ENCODE data around the gene MOCS3. TPM values are rescaled to one million over a fixed set of nuclear protein-coding genes. Genes with fewer than 3 reads are reported as not detected.

Gene MOCS3
- total and polyA plus RNA-seq, 2 donors (not counting 1 experiment from before 2014, with no cell fraction given): 0.91 to 7.6 TPM

DNA sequence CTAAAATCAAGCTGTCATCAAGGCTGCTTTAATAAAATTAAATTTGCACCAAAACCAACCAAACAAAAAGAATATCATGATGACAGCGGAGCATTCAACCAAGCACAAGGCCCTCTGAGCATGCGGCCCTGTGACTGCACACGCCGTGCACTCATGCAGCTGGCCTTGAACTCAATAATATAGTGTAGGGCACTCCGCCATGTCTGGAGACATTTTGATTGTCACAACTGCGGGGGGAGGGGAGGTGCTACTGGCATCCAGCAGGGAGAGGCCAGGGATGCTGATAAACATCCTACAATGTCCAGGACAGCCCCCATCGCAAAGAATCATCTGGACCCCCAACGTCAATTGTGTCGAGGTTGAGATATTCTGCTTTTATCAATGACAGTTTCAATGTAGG lies 9.7 kb downstream of the MOCS3 start:
- H3K9ac ChIP-seq (ENCODE audit: low read length): no peak overlapping the region
- H3K9me3 Mint-ChIP-seq (ENCODE audit: insufficient read depth): no peaks in the 10 kb centered on the region
- peaks cover 3% of the 10 kb centered on the region for H4K20me1 ChIP-seq (ENCODE audit: control insufficient read depth, insufficient read depth, low read length, poor library complexity, severe bottlenecking)
- H3K4me1 Mint-ChIP-seq: no peaks in the 10 kb centered on the region
- no peak for ATAC-seq (ENCODE audit: low read depth)
- no peak overlapping the region for H3K4me3 Mint-ChIP-seq
- no peaks in the 10 kb centered on the region for H3K36me3 ChIP-seq (replicated peaks in 1 of 2; ENCODE audit: control extremely low read depth in 1 of 2, control insufficient read depth in 1 of 2, extremely low read depth in 1 of 2, insufficient read depth in 2 of 2, low read length in 1 of 2)
- 91% methylated on average over 7 of the region's 9 CpGs for WGBS (ENCODE audit: insufficient coverage)
- ChIA-PET CTCF (interaction anchor here (1.3 kb wide), 1 partner anchor 217 kb away, joined by 3 read pairs; no protein-coding TSS in a partner anchor), POLR2A (interaction anchor here (0.7 kb wide), 1 partner anchor 432 kb away, joined by 3 read pairs; no protein-coding TSS in a partner anchor)
- no peak overlapping the region for H2AFZ ChIP-seq (ENCODE audit: insufficient read depth, low read depth, low read length, poor library complexity, severe bottlenecking)
- peaks cover 0 to 8% (median 2%) of the 10 kb centered on the region in 4 experiments for H3K27me3 ChIP-seq (replicated peaks in 1 of 4; ENCODE audit: control extremely low read depth in 1 of 4, control insufficient read depth in 3 of 4, insufficient read depth in 4 of 4, low read length in 3 of 4)
- H3K27ac ChIP-seq (ENCODE audit: low read length in 2 of 2): no peak overlapping the region
- DNase-seq: no peak
- intact Hi-C loops (cut with micrococcal nuclease): no loop called here
- TF ChIP-seq, protein P1, sequence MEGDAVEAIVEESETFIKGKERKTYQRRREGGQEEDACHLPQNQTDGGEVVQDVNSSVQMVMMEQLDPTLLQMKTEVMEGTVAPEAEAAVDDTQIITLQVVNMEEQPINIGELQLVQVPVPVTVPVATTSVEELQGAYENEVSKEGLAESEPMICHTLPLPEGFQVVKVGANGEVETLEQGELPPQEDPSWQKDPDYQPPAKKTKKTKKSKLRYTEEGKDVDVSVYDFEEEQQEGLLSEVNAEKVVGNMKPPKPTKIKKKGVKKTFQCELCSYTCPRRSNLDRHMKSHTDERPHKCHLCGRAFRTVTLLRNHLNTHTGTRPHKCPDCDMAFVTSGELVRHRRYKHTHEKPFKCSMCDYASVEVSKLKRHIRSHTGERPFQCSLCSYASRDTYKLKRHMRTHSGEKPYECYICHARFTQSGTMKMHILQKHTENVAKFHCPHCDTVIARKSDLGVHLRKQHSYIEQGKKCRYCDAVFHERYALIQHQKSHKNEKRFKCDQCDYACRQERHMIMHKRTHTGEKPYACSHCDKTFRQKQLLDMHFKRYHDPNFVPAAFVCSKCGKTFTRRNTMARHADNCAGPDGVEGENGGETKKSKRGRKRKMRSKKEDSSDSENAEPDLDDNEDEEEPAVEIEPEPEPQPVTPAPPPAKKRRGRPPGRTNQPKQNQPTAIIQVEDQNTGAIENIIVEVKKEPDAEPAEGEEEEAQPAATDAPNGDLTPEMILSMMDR (IDR thresholded peaks at IDR 0.05): no peak
- TF ChIP-seq EZH2 (IDR thresholded peaks at IDR 0.05; ENCODE audit: borderline replicate concordance, insufficient read depth, low read depth, low read length, poor library complexity, severe bottlenecking): no peak
- no peak overlapping the region for H3K4me2 ChIP-seq (replicated peaks; ENCODE audit: low read depth, low read length, poor library complexity, severe bottlenecking)
- H3K27ac Mint-ChIP-seq: no peak overlapping the region
- no peak overlapping the region for H3K4me3 ChIP-seq (ENCODE audit: control extremely low read depth in 1 of 5, extremely low read depth in 1 of 5, insufficient read depth in 1 of 5, low read depth in 2 of 5, low read length in 4 of 5)
- no peaks in the 10 kb centered on the region for H3K4me1 ChIP-seq (ENCODE audit: control insufficient read depth in 2 of 2, insufficient read depth in 2 of 2, low read length in 2 of 2)
- peaks cover 1% of the 10 kb centered on the region for H3K79me2 ChIP-seq (ENCODE audit: control insufficient read depth, insufficient read depth, low read length)
- peaks cover 13% of the 10 kb centered on the region for H3K27me3 Mint-ChIP-seq
- no peaks in the 10 kb centered on the region for H3K9me3 ChIP-seq (ENCODE audit: control extremely low read depth in 1 of 3, control insufficient read depth in 2 of 3, insufficient read depth in 1 of 3, low read length in 2 of 3)

DNA sequence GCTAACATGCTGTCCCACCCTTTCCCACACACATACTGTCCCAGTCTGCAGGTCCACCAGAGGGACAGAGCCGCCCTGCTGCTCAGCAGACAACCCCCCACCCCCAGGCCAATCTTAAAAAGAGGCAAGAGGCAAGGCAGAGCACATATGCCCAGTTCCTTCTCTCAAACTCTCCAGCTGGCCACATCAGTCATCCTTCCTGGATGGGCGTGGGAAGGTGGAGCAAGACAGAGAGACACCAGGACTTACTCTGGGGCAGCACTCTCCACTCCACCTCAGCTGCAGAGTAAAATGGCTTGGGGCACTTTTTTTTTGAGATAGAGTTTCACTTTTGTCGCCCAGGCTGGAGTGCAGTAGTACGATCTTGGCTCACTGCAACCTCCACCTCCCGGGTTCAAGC lies 10.8 kb downstream of the MOCS3 start:
- no peak overlapping the region for H3K4me2 ChIP-seq (replicated peaks; ENCODE audit: low read depth, low read length, poor library complexity, severe bottlenecking)
- CTCF ChIA-PET: no interaction called here
- ATAC-seq (ENCODE audit: low read depth) (no peak), DNase-seq (no peak)
- H2AFZ ChIP-seq (ENCODE audit: insufficient read depth, low read depth, low read length, poor library complexity, severe bottlenecking): no peak overlapping the region
- no peaks in the 10 kb centered on the region for H3K36me3 ChIP-seq (replicated peaks in 1 of 2; ENCODE audit: control extremely low read depth in 1 of 2, control insufficient read depth in 1 of 2, extremely low read depth in 1 of 2, insufficient read depth in 2 of 2, low read length in 1 of 2)
- Mint-ChIP-seq H3K27me3 (peaks cover 15% of the 10 kb centered on the region), H3K27ac (no peak overlapping the region), H3K9me3 (ENCODE audit: insufficient read depth) (no peaks in the 10 kb centered on the region), H3K4me1 (no peaks in the 10 kb centered on the region), H3K4me3 (no peak overlapping the region)
- H3K9me3 ChIP-seq (ENCODE audit: control extremely low read depth in 1 of 3, control insufficient read depth in 2 of 3, insufficient read depth in 1 of 3, low read length in 2 of 3): no peaks in the 10 kb centered on the region
- no peak overlapping the region for H3K9ac ChIP-seq (ENCODE audit: low read length)
- intact Hi-C loops (cut with micrococcal nuclease): no loop called here
- no peak overlapping the region for H3K4me3 ChIP-seq (ENCODE audit: control extremely low read depth in 1 of 5, extremely low read depth in 1 of 5, insufficient read depth in 1 of 5, low read depth in 2 of 5, low read length in 4 of 5)
- WGBS (ENCODE audit: insufficient coverage): 57% methylated on average over 1 of the region's 5 CpGs
- no peaks in the 10 kb centered on the region for H3K4me1 ChIP-seq (ENCODE audit: control insufficient read depth in 2 of 2, insufficient read depth in 2 of 2, low read length in 2 of 2)
- POLR2A ChIA-PET: no interaction called here
- H3K79me2 ChIP-seq (ENCODE audit: control insufficient read depth, insufficient read depth, low read length): no peaks in the 10 kb centered on the region
- no peaks in the 10 kb centered on the region for H4K20me1 ChIP-seq (ENCODE audit: control insufficient read depth, insufficient read depth, low read length, poor library complexity, severe bottlenecking)
- no peak for TF ChIP-seq EZH2 (IDR thresholded peaks at IDR 0.05; ENCODE audit: borderline replicate concordance, insufficient read depth, low read depth, low read length, poor library complexity, severe bottlenecking)
- TF ChIP-seq, protein P1 (IDR thresholded peaks at IDR 0.05): no peak
- H3K27me3 ChIP-seq (replicated peaks in 1 of 4; ENCODE audit: control extremely low read depth in 1 of 4, control insufficient read depth in 3 of 4, insufficient read depth in 4 of 4, low read length in 3 of 4): peaks cover 0 to 8% (median 2%) of the 10 kb centered on the region in 4 experiments
- H3K27ac ChIP-seq (ENCODE audit: low read length in 2 of 2): no peak overlapping the region

All from B cell (primary cell).